Measurements from ENCODE around the gene USP48.

USP48 gene

DNA sequence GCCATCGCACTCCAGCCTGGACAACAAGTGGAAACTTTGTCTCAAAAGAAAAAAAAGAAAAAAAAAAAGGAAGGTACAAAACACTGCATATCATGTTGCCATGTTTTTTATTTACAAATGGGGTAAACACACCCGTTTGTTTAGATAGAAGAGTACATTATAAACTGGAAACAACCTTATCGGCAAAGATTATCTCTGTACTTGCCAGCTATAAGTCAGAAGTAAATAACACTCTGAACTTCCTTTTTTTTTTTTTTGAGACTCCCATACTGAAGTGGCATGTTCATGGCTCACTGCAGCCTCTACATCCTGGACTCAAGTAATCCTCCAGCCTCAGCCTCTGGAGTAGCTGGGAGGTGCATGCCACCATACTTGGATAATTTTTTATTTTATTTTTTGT lies 21.9 kb downstream of the USP48 start:
- no peak for DNase-seq (ENCODE audit: low spot score)
- TF ChIP-seq, protein P1, sequence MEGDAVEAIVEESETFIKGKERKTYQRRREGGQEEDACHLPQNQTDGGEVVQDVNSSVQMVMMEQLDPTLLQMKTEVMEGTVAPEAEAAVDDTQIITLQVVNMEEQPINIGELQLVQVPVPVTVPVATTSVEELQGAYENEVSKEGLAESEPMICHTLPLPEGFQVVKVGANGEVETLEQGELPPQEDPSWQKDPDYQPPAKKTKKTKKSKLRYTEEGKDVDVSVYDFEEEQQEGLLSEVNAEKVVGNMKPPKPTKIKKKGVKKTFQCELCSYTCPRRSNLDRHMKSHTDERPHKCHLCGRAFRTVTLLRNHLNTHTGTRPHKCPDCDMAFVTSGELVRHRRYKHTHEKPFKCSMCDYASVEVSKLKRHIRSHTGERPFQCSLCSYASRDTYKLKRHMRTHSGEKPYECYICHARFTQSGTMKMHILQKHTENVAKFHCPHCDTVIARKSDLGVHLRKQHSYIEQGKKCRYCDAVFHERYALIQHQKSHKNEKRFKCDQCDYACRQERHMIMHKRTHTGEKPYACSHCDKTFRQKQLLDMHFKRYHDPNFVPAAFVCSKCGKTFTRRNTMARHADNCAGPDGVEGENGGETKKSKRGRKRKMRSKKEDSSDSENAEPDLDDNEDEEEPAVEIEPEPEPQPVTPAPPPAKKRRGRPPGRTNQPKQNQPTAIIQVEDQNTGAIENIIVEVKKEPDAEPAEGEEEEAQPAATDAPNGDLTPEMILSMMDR (IDR thresholded peaks at IDR 0.05; ENCODE audit: extremely low read depth, missing control alignments) = no peak

DNA sequence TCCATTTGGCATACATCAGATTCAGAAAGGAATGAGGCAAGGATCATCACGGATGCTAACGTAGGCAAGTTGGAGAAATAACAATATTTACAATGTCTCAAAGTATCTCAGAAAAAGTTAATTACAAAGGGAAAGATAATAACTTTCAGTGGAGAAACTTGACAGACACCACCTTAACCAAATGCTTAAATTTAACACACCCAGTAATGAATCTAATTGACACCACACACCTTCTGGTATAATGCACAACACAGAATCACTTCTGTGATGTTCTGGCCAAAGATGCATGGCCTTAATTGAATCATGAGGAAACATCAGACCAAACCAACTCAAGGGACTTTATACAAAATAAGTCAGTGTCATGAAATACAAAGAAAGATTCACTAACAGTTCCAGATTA lies 23.1 kb downstream of the USP48 start:
- TF ChIP-seq, protein P1 (IDR thresholded peaks at IDR 0.05; ENCODE audit: extremely low read depth, missing control alignments) = no peak
- DNase-seq (ENCODE audit: low spot score) = no peak

DNA sequence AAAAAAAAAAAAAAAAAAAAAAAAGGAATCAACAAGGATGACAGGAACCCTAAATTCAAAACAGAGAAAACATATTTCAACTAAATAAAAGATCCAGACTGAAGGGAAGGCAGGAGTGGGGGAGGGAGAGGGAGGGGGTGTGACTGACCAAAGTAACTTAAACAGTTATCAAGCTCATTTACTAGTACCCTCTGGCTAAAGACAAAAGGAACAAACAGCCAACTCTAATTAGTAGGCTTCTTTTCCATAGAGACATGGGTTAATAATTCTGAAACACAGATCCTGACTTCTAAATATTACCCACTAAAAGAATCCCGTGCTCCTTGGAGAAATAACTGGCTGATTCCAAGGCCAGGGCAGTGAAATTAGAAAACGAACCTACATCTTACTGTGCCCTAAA lies 23.8 kb downstream of the USP48 start:
- TF ChIP-seq, protein P1 (IDR thresholded peaks at IDR 0.05; ENCODE audit: extremely low read depth, missing control alignments) = no peak
- no peak for DNase-seq (ENCODE audit: low spot score)

DNA sequence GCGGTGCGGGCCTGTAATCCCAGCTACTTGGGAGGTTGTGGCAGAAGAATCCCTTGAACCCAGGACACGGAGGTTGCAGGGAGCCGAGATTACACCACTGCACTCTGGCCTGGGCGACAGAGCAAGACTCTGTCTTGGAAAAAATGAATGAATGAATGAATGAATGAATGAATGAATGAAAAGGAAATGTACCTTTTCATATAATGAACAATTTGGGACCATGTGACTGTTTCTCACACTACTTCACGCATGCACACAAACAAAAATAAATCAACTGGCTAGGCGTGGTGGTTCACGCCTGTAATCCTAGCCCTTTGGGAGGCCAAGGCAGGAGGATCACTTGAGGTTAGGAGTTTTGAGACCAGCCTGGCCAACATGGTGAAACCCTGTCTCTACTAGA lies 24.3 kb downstream of the USP48 start:
- TF ChIP-seq, protein P1 (IDR thresholded peaks at IDR 0.05; ENCODE audit: extremely low read depth, missing control alignments) = no peak
- DNase-seq (ENCODE audit: low spot score) = no peak

DNA sequence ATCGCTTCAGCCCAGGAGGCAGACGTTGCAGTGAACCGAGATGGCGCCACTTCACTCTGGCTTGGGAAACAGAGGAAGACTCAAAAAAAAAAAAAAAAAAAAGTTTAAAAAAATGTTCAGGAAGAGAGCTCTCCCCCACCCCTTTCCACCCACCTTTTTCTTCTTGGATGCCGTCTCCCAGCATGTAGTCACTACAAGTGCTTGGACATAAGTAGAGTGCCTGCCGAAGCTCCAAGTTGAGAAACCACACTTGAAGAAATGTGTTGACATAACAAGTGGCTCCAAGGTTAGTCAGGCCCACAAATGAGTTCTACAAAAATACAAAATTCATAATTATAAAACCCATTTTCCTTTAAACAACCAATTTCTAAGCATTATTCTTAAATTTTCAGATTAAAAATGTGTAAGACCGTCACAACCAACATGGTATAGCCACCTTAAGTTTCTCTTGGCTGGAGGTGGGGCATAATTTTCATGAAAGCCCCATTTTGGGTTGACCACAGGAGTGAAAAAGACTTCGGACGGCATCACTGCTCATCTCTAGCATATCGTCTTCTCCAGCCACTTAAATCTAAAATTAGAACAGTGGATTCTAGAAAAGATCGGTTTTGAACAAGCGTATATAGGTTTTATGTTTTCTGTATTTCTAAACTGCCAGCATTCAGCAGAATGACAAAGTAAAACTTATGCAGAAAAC lies 26.4 kb downstream of the USP48 start:
- TF ChIP-seq, protein P1 (IDR thresholded peaks at IDR 0.05; ENCODE audit: extremely low read depth, missing control alignments) = no peak
- DNase-seq (ENCODE audit: low spot score) = no peak

DNA sequence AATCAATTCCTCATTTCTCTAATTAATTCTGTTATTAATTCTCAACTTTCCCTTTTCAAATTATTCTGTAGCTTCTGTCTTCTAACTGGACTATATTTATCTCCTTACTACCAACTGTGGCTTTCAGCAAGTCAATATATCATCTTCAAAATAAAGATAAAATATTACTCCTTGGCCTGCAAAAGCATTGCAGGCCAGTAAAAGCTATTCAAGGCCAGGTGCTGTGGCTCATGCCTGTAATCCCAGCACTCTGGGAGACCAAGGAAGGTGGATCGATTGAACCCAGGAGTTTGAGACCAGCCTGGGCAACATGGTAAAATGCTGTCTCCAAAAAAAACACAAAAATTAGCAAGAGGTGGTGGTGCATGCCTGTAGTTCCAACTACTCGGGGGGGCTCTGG lies 27.9 kb downstream of the USP48 start:
- no peak for DNase-seq (ENCODE audit: low spot score)
- TF ChIP-seq, protein P1 (IDR thresholded peaks at IDR 0.05; ENCODE audit: extremely low read depth, missing control alignments) = no peak

DNA sequence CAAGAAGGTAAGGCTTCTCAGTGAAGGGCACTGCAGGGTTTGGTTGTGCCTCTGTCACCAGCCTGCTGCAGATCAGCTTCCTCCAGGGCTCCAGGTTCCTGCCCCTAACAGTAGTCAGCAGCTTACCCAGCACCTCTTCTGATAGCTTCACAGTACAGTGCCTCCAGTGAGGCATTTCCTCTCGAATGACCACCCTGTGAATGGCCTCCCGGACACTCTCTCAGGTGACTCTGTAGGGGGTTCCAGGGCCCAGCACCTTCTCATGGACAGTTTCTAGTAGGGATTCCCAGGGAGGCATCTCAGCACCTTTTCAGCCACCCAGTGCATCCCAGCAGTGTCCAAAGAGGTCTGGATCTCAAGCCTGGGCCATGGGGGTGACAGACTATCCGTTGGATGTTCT lies 28.4 kb downstream of the USP48 start:
- TF ChIP-seq, protein P1 (IDR thresholded peaks at IDR 0.05; ENCODE audit: extremely low read depth, missing control alignments) = no peak
- no peak for DNase-seq (ENCODE audit: low spot score)

All from GM20000 (cell line).